H9 (cell line): Measurements from ENCODE around the gene ARID3C. TPM values are rescaled to one million over a fixed set of nuclear protein-coding genes. Genes with fewer than 3 reads are reported as not detected.

Experiments used
- DNase-seq: peaks from one replicate; pipeline ENCODE4 v3.0.0-alpha.2; 2017
- H2AFZ ChIP-seq: one replicate; pipeline ENCODE4 v1.6.1; 2013; ENCODE audit warnings: mild to moderate bottlenecking, low read length, control low read depth, moderate library complexity
- H2AK5ac ChIP-seq: 2 replicates; pipeline ENCODE4 v1.6.1; 2013; ENCODE audit warnings: low read length, control low read depth, mixed read lengths; ENCODE audit not compliant: insufficient read length
- H2BK120ac ChIP-seq: one replicate; pipeline ENCODE4 v1.6.1; 2013; ENCODE audit warnings: low read depth, mild to moderate bottlenecking, low read length, control low read depth, inconsistent platforms; ENCODE audit not compliant: poor library complexity, severe bottlenecking
- H2BK12ac ChIP-seq: 2 replicates; pipeline ENCODE4 v1.6.1; 2013; ENCODE audit warnings: low read length, control low read depth, mixed read lengths, low read depth; ENCODE audit not compliant: insufficient read length
- H2BK15ac ChIP-seq: 2 replicates; pipeline ENCODE4 v1.6.1; 2013; ENCODE audit warnings: low read depth, low read length, control low read depth
- H2BK20ac ChIP-seq: one replicate; pipeline ENCODE4 v1.6.1; 2013; ENCODE audit warnings: low read depth, mild to moderate bottlenecking, low read length, control low read depth, inconsistent platforms; ENCODE audit not compliant: poor library complexity, severe bottlenecking
- H2BK5ac ChIP-seq: 2 replicates; pipeline ENCODE4 v1.6.1; 2013; ENCODE audit warnings: low read length, control low read depth, mixed read lengths; ENCODE audit not compliant: insufficient read length
- H3K14ac ChIP-seq: 2 replicates; pipeline ENCODE4 v1.6.1; 2013; ENCODE audit warnings: low read length, control low read depth; ENCODE audit not compliant: insufficient read depth
- H3K18ac ChIP-seq: 2 replicates; pipeline ENCODE4 v1.6.1; 2013; ENCODE audit warnings: low read depth, mild to moderate bottlenecking, mixed read lengths, low read length, control low read depth; ENCODE audit not compliant: insufficient read length
- H3K23ac ChIP-seq: 2 replicates; pipeline ENCODE4 v1.6.1; 2013; ENCODE audit warnings: low read length, control low read depth, mixed read lengths, low read depth; ENCODE audit not compliant: insufficient read length
- H3K23me2 ChIP-seq: 2 replicates; pipeline ENCODE4 v1.6.1; 2013; ENCODE audit warnings: low read depth, mild to moderate bottlenecking, mixed read lengths, low read length, control low read depth; ENCODE audit not compliant: insufficient read length, poor library complexity, severe bottlenecking
- H3K27ac ChIP-seq: 2 replicates; pipeline ENCODE4 v1.5.1; 2013; ENCODE audit warnings: low read length, control low read depth, mixed read lengths, low read depth; ENCODE audit not compliant: insufficient read length
- H3K27me3 ChIP-seq: 2 replicates; pipeline ENCODE4 v1.6.1; 2013; ENCODE audit warnings: low read length, control low read depth, inconsistent platforms; ENCODE audit not compliant: insufficient read depth
- H3K4ac ChIP-seq: 2 replicates; pipeline ENCODE4 v1.6.1; 2013; ENCODE audit warnings: low read depth, mild to moderate bottlenecking, control low read depth, inconsistent platforms, low read length, moderate library complexity
- H3K4me1 ChIP-seq: 2 replicates; pipeline ENCODE4 v1.6.1; 2013; ENCODE audit warnings: low read length, control low read depth, inconsistent platforms; ENCODE audit not compliant: insufficient read depth
- H3K4me2 ChIP-seq: 2 replicates; pipeline ENCODE4 v1.6.1; 2013; ENCODE audit warnings: low read length, control low read depth, mixed read lengths; ENCODE audit not compliant: insufficient read length, insufficient read depth
- H3K56ac ChIP-seq: 2 replicates; pipeline ENCODE4 v1.6.1; 2013; ENCODE audit warnings: low read depth, mild to moderate bottlenecking, mixed read lengths, low read length, control low read depth; ENCODE audit not compliant: insufficient read length
- H3K79me1 ChIP-seq: 2 replicates; pipeline ENCODE4 v1.6.1; 2013; ENCODE audit warnings: low read depth, mild to moderate bottlenecking, moderate library complexity, low read length, control low read depth, inconsistent platforms; ENCODE audit not compliant: insufficient read depth, poor library complexity, severe bottlenecking
- H3K79me2 ChIP-seq: 2 replicates; pipeline ENCODE4 v1.6.1; 2013; ENCODE audit warnings: low read length, control low read depth, inconsistent platforms; ENCODE audit not compliant: insufficient read depth
- H3K9ac ChIP-seq: 2 replicates; pipeline ENCODE4 v1.6.1; 2013; ENCODE audit warnings: low read length, control low read depth, mixed read lengths; ENCODE audit not compliant: insufficient read length; ENCODE audit errors: extremely low read depth
- H3K9me3 ChIP-seq: one replicate; pipeline ENCODE4 v1.6.1; 2013; ENCODE audit warnings: low read depth, low read length, inconsistent platforms; ENCODE audit not compliant: control insufficient read depth
- H3T11ph ChIP-seq: one replicate; pipeline ENCODE4 v1.6.1; 2013; ENCODE audit warnings: mild to moderate bottlenecking, low read length, control low read depth, inconsistent platforms
- H4K20me1 ChIP-seq: one replicate; pipeline ENCODE4 v1.6.1; 2013; ENCODE audit not compliant: control insufficient read depth, insufficient read length, insufficient read depth
- H4K5ac ChIP-seq: 2 replicates; pipeline ENCODE4 v1.6.1; 2013; ENCODE audit warnings: low read depth, mild to moderate bottlenecking, mixed read lengths, low read length, control low read depth; ENCODE audit not compliant: insufficient read length
- H4K8ac ChIP-seq: replicated peaks from 2 replicates; pipeline ENCODE4 v1.6.1; 2013; ENCODE audit warnings: low read length, control low read depth, mixed read lengths, low read depth; ENCODE audit not compliant: insufficient read length
- H4K91ac ChIP-seq: 2 replicates; pipeline ENCODE4 v1.6.1; 2013; ENCODE audit warnings: low read depth, mild to moderate bottlenecking, moderate library complexity, mixed read lengths, low read length, control low read depth; ENCODE audit not compliant: insufficient read length
- H3K27ac Mint-ChIP-seq, 3 experiments: 2 replicates in 2 of 3; 3 replicates in 1 of 3; pipeline ENCODE4 v1.8.0; 2020 to 2021; ENCODE audit warnings: mixed read lengths in 3 of 3, mild to moderate bottlenecking in 1 of 3, moderate library complexity in 1 of 3
- H3K27me3 Mint-ChIP-seq: 2 replicates; pipeline ENCODE4 v1.8.0; 2021; ENCODE audit warnings: low read depth, mild to moderate bottlenecking, moderate library complexity, mixed read lengths
- H3K36me3 Mint-ChIP-seq, 3 experiments: 2 replicates in 2 of 3; 3 replicates in 1 of 3; pipeline ENCODE4 v1.8.0; 2020 to 2021; ENCODE audit warnings: low read depth in 3 of 3, mixed read lengths in 3 of 3; ENCODE audit not compliant: insufficient read depth in 1 of 3
- H3K4me1 Mint-ChIP-seq, 2 experiments: 2 replicates each; pipeline ENCODE4 v1.8.0; 2020; ENCODE audit warnings: mixed read lengths in 2 of 2
- H3K4me3 Mint-ChIP-seq, 2 experiments: 2 replicates in 1 of 2; 3 replicates in 1 of 2; pipeline ENCODE4 v1.8.0; 2020 to 2021; ENCODE audit warnings: mild to moderate bottlenecking in 2 of 2, mixed read lengths in 2 of 2, moderate library complexity in 1 of 2
- H3K9me3 Mint-ChIP-seq, 2 experiments: 2 replicates in 1 of 2; 3 replicates in 1 of 2; pipeline ENCODE4 v1.8.0; 2020; ENCODE audit warnings: mild to moderate bottlenecking in 2 of 2, mixed read lengths in 2 of 2, moderate library complexity in 1 of 2
- CTCF ChIP-seq: fragments of 200-600 bp; sonication (generic); conservative IDR thresholded peaks from 3 replicates; pipeline ENCODE4 v1.8.0; 2021; ENCODE audit warnings: antibody characterized with exemption, mild to moderate bottlenecking
- WGBS: extraction: QIAGEN DNeasy Blood & Tissue Kit; methylation state at CpG from one replicate; pipeline ENCODE4 v1.1.7; 2013; ENCODE audit warnings: missing lambda C conversion rate, low lambda C conversion rate, mixed read lengths; ENCODE audit not compliant: insufficient read length; ENCODE audit errors: extremely low coverage; 5-methylcytosine and 5-hydroxymethylcytosine counted together
- total RNA-seq: library from RNA; stranded (reverse); gene quantifications from 2 replicates; pipeline ENCODE4 v1.2.1, GENCODE V29; 2021

The ARID3C gene
- total RNA-seq, 1 experiment from 2014 or later = not detected

- Histone ChIP-seq H3K23me2 (peaks cover 7% of the 10 kb centered on the region), H2BK5ac (no peak overlapping the region), H3K4ac (no peak overlapping the region), H2BK15ac (no peak overlapping the region), H3K18ac (no peak overlapping the region), H3K27ac (no peak overlapping the region), H3K56ac (no peak overlapping the region), H4K91ac (no peak overlapping the region), H4K8ac (no peak overlapping the region), H3K4me1 (peaks cover 5% of the 10 kb centered on the region; the same call in 1 of the 2 replicates), H2BK120ac (no peak overlapping the region), H3K27me3 (no peaks in the 10 kb centered on the region), H3K79me2 (no peaks in the 10 kb centered on the region), H3K23ac (no peak overlapping the region), H2AK5ac (no peak overlapping the region), H3T11ph (no peak overlapping the region), H4K5ac (no peak overlapping the region), H4K20me1 (peaks cover 3% of the 10 kb centered on the region), H3K14ac (no peak overlapping the region; the same call in 1 of the 2 replicates), H3K4me2 (no peak overlapping the region), H2BK20ac (no peak overlapping the region), H3K79me1 (no peaks in the 10 kb centered on the region), H2BK12ac (no peak overlapping the region), H3K9me3 (no peaks in the 10 kb centered on the region), H3K9ac (no peak overlapping the region), H2AFZ (no peak overlapping the region)
- WGBS = no CpG with 5 or more reads among the region's 11 CpGs
- Mint-ChIP-seq H3K4me3 (no peak overlapping the region; a peak in 1 of 5 replicates), H3K36me3 (peaks cover 2 to 7% (median 4%) of the 10 kb centered on the region in 3 experiments; a peak in 5 of 7 replicates), H3K9me3 (no peaks in the 10 kb centered on the region), H3K27me3 (peaks cover 6% of the 10 kb centered on the region), H3K27ac (no peak overlapping the region; a peak in 1 of 7 replicates), H3K4me1 (peaks cover 30 to 42% of the 10 kb centered on the region in 2 experiments)
- no peak for DNase-seq
- TF ChIP-seq CTCF = no peak
These were observed 25.6 kb upstream of the ARID3C start for GRCh38 chr9:34654323-34655051.
